ENCODE results near the gene GLRX. TPM values are rescaled to one million over a fixed set of nuclear protein-coding genes. Genes with fewer than 3 reads are reported as not detected.

The GLRX gene
- total RNA-seq, 1 donor from 2014 or later: 79.6 TPM

DNA sequence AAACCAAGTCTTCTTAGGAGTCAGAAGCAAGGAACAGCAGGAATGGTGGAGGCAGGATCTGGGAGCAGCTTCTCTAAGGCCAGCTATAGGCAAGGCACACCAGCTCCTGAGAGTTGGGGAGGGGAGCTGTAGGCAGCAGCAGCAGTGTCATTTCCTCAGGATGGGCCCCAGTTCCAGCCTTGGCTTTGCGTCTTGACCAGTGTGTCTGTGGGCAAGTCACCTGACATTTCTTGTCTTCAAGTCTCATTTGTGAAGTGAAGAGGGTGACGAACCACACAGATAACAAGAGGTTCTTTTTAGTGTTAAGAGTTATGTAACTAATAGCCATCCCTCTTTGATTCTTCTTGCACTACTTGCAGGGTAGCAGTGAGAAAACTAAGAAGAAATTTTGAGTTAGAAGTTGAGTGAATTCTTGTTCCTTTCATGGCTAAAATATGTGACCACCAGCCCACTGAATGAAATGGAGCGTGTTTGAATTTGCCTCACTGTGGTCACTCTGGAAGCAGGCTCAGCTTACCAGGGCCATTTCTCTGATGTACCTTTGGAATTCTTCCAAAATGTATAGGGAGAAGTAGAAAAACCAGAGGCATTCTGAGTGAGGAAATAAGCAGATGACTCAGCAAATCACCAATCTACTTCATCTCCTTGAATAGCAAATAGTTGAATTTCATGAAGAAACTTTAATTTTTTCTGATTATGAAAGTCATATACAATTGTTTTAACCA is 49.0 kb downstream of the GLRX start:
- no peak for DNase-seq
- TF ChIP-seq, protein P1, sequence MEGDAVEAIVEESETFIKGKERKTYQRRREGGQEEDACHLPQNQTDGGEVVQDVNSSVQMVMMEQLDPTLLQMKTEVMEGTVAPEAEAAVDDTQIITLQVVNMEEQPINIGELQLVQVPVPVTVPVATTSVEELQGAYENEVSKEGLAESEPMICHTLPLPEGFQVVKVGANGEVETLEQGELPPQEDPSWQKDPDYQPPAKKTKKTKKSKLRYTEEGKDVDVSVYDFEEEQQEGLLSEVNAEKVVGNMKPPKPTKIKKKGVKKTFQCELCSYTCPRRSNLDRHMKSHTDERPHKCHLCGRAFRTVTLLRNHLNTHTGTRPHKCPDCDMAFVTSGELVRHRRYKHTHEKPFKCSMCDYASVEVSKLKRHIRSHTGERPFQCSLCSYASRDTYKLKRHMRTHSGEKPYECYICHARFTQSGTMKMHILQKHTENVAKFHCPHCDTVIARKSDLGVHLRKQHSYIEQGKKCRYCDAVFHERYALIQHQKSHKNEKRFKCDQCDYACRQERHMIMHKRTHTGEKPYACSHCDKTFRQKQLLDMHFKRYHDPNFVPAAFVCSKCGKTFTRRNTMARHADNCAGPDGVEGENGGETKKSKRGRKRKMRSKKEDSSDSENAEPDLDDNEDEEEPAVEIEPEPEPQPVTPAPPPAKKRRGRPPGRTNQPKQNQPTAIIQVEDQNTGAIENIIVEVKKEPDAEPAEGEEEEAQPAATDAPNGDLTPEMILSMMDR (IDR thresholded peaks at IDR 0.05; ENCODE audit: partially characterized antibody, unreplicated experiment): no peak
- Mint-ChIP-seq H3K4me1 (ENCODE audit: low read depth, unreplicated experiment) (no peaks in the 10 kb centered on the region), H3K4me3 (ENCODE audit: unreplicated experiment) (no peak overlapping the region), H3K27me3 (ENCODE audit: unreplicated experiment) (no peaks in the 10 kb centered on the region), H3K27ac (ENCODE audit: unreplicated experiment) (no peak overlapping the region), H3K36me3 (ENCODE audit: unreplicated experiment) (no peaks in the 10 kb centered on the region), H3K9me3 (ENCODE audit: unreplicated experiment) (no peaks in the 10 kb centered on the region)

DNA sequence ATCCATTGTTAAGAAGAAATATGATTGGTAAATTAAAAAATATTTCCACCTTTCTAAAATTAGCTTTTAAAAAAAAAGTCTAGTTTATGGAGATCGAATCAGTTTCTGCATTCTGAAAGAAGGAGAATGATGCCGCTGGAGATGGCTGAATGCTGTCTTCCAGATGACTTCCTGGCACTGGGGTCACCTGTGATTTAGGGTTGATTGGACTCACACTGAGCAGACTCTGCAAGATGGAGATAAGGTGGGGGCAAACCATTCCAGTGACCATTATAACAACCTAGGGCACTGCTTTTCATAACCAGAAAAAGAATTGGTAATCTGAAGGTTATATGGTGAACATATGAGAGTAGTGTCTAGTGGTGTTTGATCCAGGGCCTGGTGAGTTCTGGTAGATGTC is 50.6 kb downstream of the GLRX start:
- DNase-seq: no peak
- Mint-ChIP-seq H3K9me3 (ENCODE audit: unreplicated experiment) (no peaks in the 10 kb centered on the region), H3K4me3 (ENCODE audit: unreplicated experiment) (no peak overlapping the region), H3K4me1 (ENCODE audit: low read depth, unreplicated experiment) (no peaks in the 10 kb centered on the region), H3K27me3 (ENCODE audit: unreplicated experiment) (no peaks in the 10 kb centered on the region), H3K36me3 (ENCODE audit: unreplicated experiment) (no peaks in the 10 kb centered on the region), H3K27ac (ENCODE audit: unreplicated experiment) (no peak overlapping the region)
- TF ChIP-seq, protein P1 (IDR thresholded peaks at IDR 0.05; ENCODE audit: partially characterized antibody, unreplicated experiment): no peak

DNA sequence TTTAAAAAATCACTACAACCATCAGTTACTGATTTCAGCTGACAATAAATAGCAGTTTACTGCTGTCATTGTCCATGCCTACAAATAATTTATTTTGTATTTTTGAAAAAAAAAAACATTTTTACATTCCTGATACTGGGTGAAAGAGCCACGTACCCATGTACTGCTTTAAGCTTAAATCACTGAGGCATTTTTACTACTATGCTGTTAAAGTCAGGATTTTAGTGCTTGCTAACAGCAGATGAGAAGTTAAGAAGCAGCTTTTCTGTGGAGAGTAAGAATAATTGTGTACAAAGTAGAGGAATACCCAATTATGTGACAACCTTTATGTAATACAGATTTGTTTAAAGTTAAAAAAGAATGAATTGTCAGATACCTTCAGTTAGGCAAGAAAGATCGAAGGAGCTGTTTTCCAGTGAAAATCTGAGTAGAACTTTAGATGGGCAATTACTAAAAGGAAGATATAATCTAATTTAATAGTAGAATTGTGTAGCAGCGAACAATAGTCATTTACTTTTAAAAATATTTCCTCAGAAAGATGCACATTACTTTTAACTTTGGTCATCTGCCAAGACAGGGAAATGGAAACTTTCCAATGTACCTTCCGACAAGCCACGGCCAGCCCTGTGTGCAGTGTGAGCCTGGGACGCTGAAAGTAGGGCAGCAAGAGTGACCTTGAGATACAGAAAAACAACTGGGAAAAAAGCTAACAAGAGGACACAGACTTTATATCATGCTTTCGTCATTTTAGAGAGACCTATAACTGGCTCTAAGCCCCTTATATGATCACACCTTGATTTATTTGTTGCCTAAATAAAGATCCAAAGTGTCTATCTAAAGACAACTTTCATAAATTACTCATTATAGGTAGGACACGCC is 51.5 kb downstream of the GLRX start:
- Mint-ChIP-seq H3K27ac (ENCODE audit: unreplicated experiment) (no peak overlapping the region), H3K36me3 (ENCODE audit: unreplicated experiment) (no peaks in the 10 kb centered on the region), H3K27me3 (ENCODE audit: unreplicated experiment) (no peaks in the 10 kb centered on the region), H3K4me3 (ENCODE audit: unreplicated experiment) (no peak overlapping the region), H3K9me3 (ENCODE audit: unreplicated experiment) (no peaks in the 10 kb centered on the region), H3K4me1 (ENCODE audit: low read depth, unreplicated experiment) (no peaks in the 10 kb centered on the region)
- TF ChIP-seq, protein P1 (IDR thresholded peaks at IDR 0.05; ENCODE audit: partially characterized antibody, unreplicated experiment): no peak
- DNase-seq: no peak

DNA sequence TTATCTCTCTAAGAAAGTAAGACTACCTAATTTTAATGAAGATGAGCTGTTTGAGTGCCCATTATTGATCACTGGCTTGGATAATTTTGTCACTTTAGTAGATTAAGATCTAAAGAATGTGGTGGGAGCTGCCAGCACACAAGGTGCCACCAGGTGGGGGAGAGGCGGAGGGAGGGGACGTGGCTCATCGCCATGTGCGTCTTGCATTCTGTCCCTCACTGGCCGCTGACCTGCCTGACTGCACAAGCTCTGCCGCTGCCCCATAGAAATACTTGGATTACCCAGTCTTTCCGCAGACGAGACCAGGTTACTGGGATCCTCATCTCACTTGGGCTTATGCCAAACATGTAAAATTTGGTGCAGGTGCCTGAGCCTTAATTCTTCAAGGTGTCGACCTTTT is 53.8 kb downstream of the GLRX start:
- Mint-ChIP-seq H3K9me3 (ENCODE audit: unreplicated experiment) (no peaks in the 10 kb centered on the region), H3K4me1 (ENCODE audit: low read depth, unreplicated experiment) (no peaks in the 10 kb centered on the region), H3K27ac (ENCODE audit: unreplicated experiment) (no peak overlapping the region), H3K4me3 (ENCODE audit: unreplicated experiment) (no peak overlapping the region), H3K36me3 (ENCODE audit: unreplicated experiment) (no peaks in the 10 kb centered on the region), H3K27me3 (ENCODE audit: unreplicated experiment) (no peaks in the 10 kb centered on the region)
- DNase-seq: no peak
- TF ChIP-seq, protein P1 (IDR thresholded peaks at IDR 0.05; ENCODE audit: partially characterized antibody, unreplicated experiment): no peak

DNA sequence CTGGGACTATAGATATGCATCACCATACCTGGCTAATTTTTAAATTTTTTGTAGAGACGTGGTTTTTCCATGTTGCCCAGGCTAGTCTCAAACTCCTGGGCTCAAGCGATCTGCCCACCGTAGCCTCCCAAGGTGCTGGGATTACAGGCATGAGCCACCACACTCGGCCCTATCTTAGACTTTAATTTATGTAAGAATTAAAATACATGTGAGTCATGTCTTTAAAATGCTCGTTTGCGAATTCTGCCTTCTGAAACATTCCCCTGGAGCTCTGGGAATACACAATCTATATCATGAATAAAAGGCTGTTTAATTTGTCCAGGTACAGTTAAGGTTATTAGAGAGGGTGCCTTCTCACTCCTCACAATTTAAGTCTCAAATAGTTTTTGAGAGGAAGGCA is 58.6 kb downstream of the GLRX start:
- Mint-ChIP-seq H3K27me3 (ENCODE audit: unreplicated experiment) (no peaks in the 10 kb centered on the region), H3K36me3 (ENCODE audit: unreplicated experiment) (no peaks in the 10 kb centered on the region), H3K27ac (ENCODE audit: unreplicated experiment) (no peak overlapping the region), H3K4me3 (ENCODE audit: unreplicated experiment) (no peak overlapping the region), H3K4me1 (ENCODE audit: low read depth, unreplicated experiment) (peaks cover 12% of the 10 kb centered on the region), H3K9me3 (ENCODE audit: unreplicated experiment) (peaks cover 4% of the 10 kb centered on the region)
- TF ChIP-seq, protein P1 (IDR thresholded peaks at IDR 0.05; ENCODE audit: partially characterized antibody, unreplicated experiment): no peak
- DNase-seq: no peak

All from glutamatergic neuron (in vitro differentiated cells).